K562 (cell line): ENCODE results near the gene TMEM167A. TPM values are rescaled to one million over a fixed set of nuclear protein-coding genes. Genes with fewer than 3 reads are reported as not detected.
A peak's percentile ranks its signal among the peaks of the same experiment; 100 is the strongest.

Experiments used
- ARHGAP35 ChIP-seq: fragments of 450-650 bp; IDR thresholded peaks from 2 replicates; pipeline ENCODE4 v1.6.1; 2018; ENCODE audit not compliant: partially characterized antibody
- BRF1 ChIP-seq: IDR thresholded peaks from 3 replicates; pipeline ENCODE4 v1.6.1; 2011; ENCODE audit warnings: borderline replicate concordance, mild to moderate bottlenecking; ENCODE audit not compliant: insufficient read length; ENCODE audit errors: extremely low read depth
- CBX3 ChIP-seq, 2 experiments: IDR thresholded peaks; 1 replicate in 1 of 2; 2 replicates in 1 of 2; pipeline ENCODE4 v1.6.1; 2012; ENCODE audit warnings: inconsistent platforms in 2 of 2, low read length in 2 of 2, borderline replicate concordance in 1 of 2, control low read depth in 1 of 2
- COPS2 ChIP-seq: fragments of 450-650 bp; conservative IDR thresholded peaks from 2 replicates; pipeline ENCODE4 v1.6.1; 2016; ENCODE audit warnings: mild to moderate bottlenecking, moderate library complexity
- GTF2A2 ChIP-seq: IDR thresholded peaks from 2 replicates; pipeline ENCODE4 v1.6.1; 2016; ENCODE audit warnings: mild to moderate bottlenecking, missing genetic modification characterization, missing compliant biosample characterization
- HDAC8 ChIP-seq: fragments of 450-650 bp; IDR thresholded peaks from 2 replicates; pipeline ENCODE4 v1.6.1; 2016; ENCODE audit warnings: mild to moderate bottlenecking, missing genetic modification characterization, moderate library complexity, missing compliant biosample characterization
- HIVEP1 ChIP-seq: fragments of 250-450 bp; sonication (Bioruptor Pico); IDR thresholded peaks from 2 replicates; pipeline ENCODE4 v1.4.0; 2020; ENCODE audit warnings: mild to moderate bottlenecking
- HNRNPUL1 ChIP-seq: fragments of 200-400 bp; formaldehyde crosslinking; IDR thresholded peaks from 2 replicates; pipeline ENCODE4 v1.6.1; 2017; ENCODE audit warnings: low read length
- RCOR1 ChIP-seq, 2 experiments: IDR thresholded peaks; 2 replicates each; pipeline ENCODE4 v1.6.1; 2012; ENCODE audit warnings: low read depth in 2 of 2, low read length in 2 of 2, borderline replicate concordance in 1 of 2, improper control_type of control experiment in 1 of 2
- SREBF1 ChIP-seq: fragments of 150-350 bp; IDR thresholded peaks from 2 replicates; pipeline ENCODE4 v1.6.1; 2014; ENCODE audit warnings: antibody characterized with exemption, low read depth, low read length, borderline replicate concordance
- SRSF1 ChIP-seq: fragments of 200-400 bp; formaldehyde crosslinking; IDR thresholded peaks from 2 replicates; pipeline ENCODE4 v1.6.1; 2017; ENCODE audit warnings: mild to moderate bottlenecking, low read depth, low read length, moderate library complexity
- SRSF7 ChIP-seq: fragments of 200-400 bp; formaldehyde crosslinking; optimal IDR thresholded peaks from 2 replicates; pipeline ENCODE3; 2017; ENCODE audit warnings: mild to moderate bottlenecking, low read depth, low read length
- ZBTB8A ChIP-seq: fragments of 450-650 bp; IDR thresholded peaks from 2 replicates; pipeline ENCODE4 v1.6.1; 2018; ENCODE audit warnings: mild to moderate bottlenecking, moderate library complexity; ENCODE audit not compliant: partially characterized antibody
- ZNF24 ChIP-seq: fragments of 450-650 bp; IDR thresholded peaks from 2 replicates; pipeline ENCODE4 v1.6.1; 2016
- ZNF282 ChIP-seq: sonication (generic); formaldehyde crosslinking; IDR thresholded peaks from 2 replicates; pipeline ENCODE4 v1.8.1; 2023; ENCODE audit warnings: missing genetic modification reagents
- ZNF316 ChIP-seq: fragments of 450-650 bp; IDR thresholded peaks from 2 replicates; pipeline ENCODE4 v1.6.1; 2016
- ZNF57 ChIP-seq: fragments of 450-650 bp; formaldehyde crosslinking; IDR thresholded peaks from 2 replicates; pipeline ENCODE4 v1.4.0; 2020; ENCODE audit warnings: mild to moderate bottlenecking, moderate library complexity
- ZNF695 ChIP-seq: fragments of 450-650 bp; formaldehyde crosslinking; IDR thresholded peaks from 2 replicates; pipeline ENCODE4 v1.4.0; 2020; ENCODE audit warnings: mild to moderate bottlenecking, moderate library complexity
- ZNF79 ChIP-seq: fragments of 250-450 bp; sonication (Bioruptor Pico); IDR thresholded peaks from 2 replicates; pipeline ENCODE4 v1.4.0; 2020; ENCODE audit warnings: low read depth, mild to moderate bottlenecking, moderate library complexity
- polyA plus RNA-seq, 8 experiments: library from polyadenylated mRNA; depleted of rRNA in 4 of 8; stranded (reverse) in 5 of 8; unstranded in 3 of 8; fragments of >200 nt; fragmentation: Nextera tagmentation in 2 of 8; fragmentation: Illumina TruSeq in 1 of 8; extraction: Ambion mirVana in 2 of 8; extraction: Trizol in 1 of 8; gene quantifications; 2 replicates each; pipeline versions ENCODE4 v1.2.1 to v1.2.3, GENCODE V29; 2011 to 2014; ENCODE audit warnings: inconsistent platforms in 1 of 8, missing spikeins in 1 of 8
- total RNA-seq, 7 experiments: library from RNA; depleted of rRNA in 6 of 7; stranded (reverse); fragments of >200 nt in 6 of 7; fragmentation: Illumina TruSeq in 2 of 7; extraction: Trizol in 2 of 7; gene quantifications; 2 replicates each; pipeline versions ENCODE4 v1.2.1 to v1.2.3, GENCODE V29; 2011 to 2021; ENCODE audit warnings: low replicate concordance in 1 of 7
- TF ChIP-seq, protein P1 (sequence below): sonication (generic); formaldehyde crosslinking; IDR thresholded peaks from 2 replicates; pipeline ENCODE4 v1.9.0; 2022; ENCODE audit warnings: mild to moderate bottlenecking, missing genetic modification reagents
- TF ChIP-seq, protein P2 (sequence below): fragments of 250-450 bp; sonication (Bioruptor Pico); IDR thresholded peaks from 2 replicates; pipeline ENCODE4 v1.5.0; 2020; ENCODE audit warnings: mild to moderate bottlenecking
- TF ChIP-seq, protein P3 (sequence below): fragments of 450-650 bp; IDR thresholded peaks from 2 replicates; pipeline ENCODE4 v1.6.1; 2016
- TF ChIP-seq, protein P4 (sequence below): sonication (generic); formaldehyde crosslinking; IDR thresholded peaks from 2 replicates; pipeline ENCODE4 v1.8.0; 2022; ENCODE audit warnings: mild to moderate bottlenecking, low read depth, missing genetic modification reagents
- TF ChIP-seq, protein P5 (sequence below): fragments of 250-450 bp; sonication (Bioruptor Pico); IDR thresholded peaks from 2 replicates; pipeline ENCODE4 v1.8.0; 2021; ENCODE audit warnings: moderate library complexity, mild to moderate bottlenecking, inconsistent platforms

TMEM167A gene
- total and polyA plus RNA-seq, 9 of the 15 experiments (the other 6 are each of a cell fraction or from before 2014, with no cell fraction given) = 35.3 to 458 (median 110) TPM

DNA sequence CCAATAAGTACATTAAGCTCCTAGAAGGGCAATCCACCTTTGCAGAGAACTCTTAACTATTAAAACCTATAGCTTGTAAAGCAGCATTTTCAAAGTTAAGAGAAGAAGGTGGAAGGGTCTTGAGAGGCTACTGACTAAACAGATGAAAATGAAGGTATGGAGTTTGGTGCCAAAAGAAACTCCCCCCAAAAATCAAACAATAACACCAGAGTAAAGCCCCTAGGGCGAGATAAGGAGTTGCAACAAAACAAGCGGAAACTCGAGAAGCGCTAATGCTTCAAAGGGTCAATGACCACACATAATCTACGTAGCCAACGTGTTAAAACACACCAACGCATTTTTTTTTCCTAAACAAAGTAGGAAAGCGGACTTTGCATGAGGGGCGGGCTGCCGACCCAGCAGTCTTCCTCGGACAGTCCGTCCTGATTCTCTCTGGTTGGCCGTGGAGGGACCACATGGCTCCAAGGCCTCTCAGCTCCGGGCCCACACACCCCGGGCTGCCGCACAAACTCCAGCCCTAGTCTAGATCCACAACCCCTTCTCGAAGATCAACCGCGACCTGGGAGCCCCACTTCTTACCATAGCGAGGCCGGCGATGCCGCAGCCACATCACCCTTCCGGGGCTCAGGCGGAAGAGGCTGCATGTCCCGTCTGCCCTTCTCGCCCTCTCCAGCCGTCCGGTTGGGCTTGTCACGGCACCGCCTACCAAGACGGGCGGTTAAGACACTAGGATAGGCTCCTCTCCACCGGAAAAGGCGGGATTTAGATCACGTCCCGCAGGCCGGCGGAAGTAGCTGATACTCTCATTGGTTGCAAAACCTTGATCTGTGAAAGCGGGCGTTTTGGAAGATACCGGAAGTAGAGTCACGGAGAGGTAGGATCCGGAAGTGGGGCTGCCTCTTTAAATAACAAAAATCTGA, at the start of gene TMEM167A, which contains the start of gene XRCC4 (continued):
- TF ChIP-seq, protein P1, sequence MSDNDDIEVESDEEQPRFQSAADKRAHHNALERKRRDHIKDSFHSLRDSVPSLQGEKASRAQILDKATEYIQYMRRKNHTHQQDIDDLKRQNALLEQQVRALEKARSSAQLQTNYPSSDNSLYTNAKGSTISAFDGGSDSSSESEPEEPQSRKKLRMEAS = peak; percentile 74
- no peak for TF ChIP-seq HIVEP1 (CRISPR knock-in tag)
- no peak for TF ChIP-seq RCOR1 (IDR thresholded peaks at IDR 0.05; ENCODE audit: borderline replicate concordance in 1 of 2, low read depth in 2 of 2, low read length in 2 of 2)
- TF ChIP-seq ZNF79 (CRISPR knock-in tag) = no peak
- TF ChIP-seq, protein P2, sequence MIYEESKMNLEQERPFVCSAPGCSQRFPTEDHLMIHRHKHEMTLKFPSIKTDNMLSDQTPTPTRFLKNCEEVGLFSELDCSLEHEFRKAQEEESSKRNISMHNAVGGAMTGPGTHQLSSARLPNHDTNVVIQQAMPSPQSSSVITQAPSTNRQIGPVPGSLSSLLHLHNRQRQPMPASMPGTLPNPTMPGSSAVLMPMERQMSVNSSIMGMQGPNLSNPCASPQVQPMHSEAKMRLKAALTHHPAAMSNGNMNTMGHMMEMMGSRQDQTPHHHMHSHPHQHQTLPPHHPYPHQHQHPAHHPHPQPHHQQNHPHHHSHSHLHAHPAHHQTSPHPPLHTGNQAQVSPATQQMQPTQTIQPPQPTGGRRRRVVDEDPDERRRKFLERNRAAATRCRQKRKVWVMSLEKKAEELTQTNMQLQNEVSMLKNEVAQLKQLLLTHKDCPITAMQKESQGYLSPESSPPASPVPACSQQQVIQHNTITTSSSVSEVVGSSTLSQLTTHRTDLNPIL = no peak
- no peak for TF ChIP-seq BRF1
- no peak for TF ChIP-seq ARHGAP35
- TF ChIP-seq HDAC8 = no peak
- TF ChIP-seq ZNF316 = no peak
- no peak for TF ChIP-seq ZBTB8A
- no peak for TF ChIP-seq ZNF695
- no peak for TF ChIP-seq ZNF282
- no peak for TF ChIP-seq ZNF24
- TF ChIP-seq, protein P3, sequence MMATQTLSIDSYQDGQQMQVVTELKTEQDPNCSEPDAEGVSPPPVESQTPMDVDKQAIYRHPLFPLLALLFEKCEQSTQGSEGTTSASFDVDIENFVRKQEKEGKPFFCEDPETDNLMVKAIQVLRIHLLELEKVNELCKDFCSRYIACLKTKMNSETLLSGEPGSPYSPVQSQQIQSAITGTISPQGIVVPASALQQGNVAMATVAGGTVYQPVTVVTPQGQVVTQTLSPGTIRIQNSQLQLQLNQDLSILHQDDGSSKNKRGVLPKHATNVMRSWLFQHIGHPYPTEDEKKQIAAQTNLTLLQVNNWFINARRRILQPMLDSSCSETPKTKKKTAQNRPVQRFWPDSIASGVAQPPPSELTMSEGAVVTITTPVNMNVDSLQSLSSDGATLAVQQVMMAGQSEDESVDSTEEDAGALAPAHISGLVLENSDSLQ = peak; percentile 95
- TF ChIP-seq CBX3 (IDR thresholded peaks at IDR 0.05; ENCODE audit: borderline replicate concordance in 1 of 2, low read length in 2 of 2) = no peak
- TF ChIP-seq GTF2A2 (tag) = no peak
- TF ChIP-seq ZNF57 (CRISPR knock-in tag) = no peak
- no peak for TF ChIP-seq SRSF7
- TF ChIP-seq, protein P4, sequence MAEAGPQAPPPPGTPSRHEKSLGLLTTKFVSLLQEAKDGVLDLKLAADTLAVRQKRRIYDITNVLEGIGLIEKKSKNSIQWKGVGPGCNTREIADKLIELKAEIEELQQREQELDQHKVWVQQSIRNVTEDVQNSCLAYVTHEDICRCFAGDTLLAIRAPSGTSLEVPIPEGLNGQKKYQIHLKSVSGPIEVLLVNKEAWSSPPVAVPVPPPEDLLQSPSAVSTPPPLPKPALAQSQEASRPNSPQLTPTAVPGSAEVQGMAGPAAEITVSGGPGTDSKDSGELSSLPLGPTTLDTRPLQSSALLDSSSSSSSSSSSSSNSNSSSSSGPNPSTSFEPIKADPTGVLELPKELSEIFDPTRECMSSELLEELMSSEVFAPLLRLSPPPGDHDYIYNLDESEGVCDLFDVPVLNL (CRISPR knock-in tag) = peak; percentile 76; the same call in 1 of the 2 replicates
- TF ChIP-seq HNRNPUL1 = no peak
- TF ChIP-seq, protein P5, sequence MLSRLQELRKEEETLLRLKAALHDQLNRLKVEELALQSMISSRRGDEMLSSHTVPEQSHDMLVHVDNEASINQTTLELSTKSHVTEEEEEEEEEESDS = no peak
- no peak for TF ChIP-seq COPS2
- no peak for TF ChIP-seq SREBF1
- TF ChIP-seq SRSF1 = no peak
